Adrenal gland (tissue), 5 donors: ENCODE measurements around the gene CYB561.

ENCODE experiments used
- POLR2A ChIP-seq, 2 donors: fragments of 450-650 bp; IDR thresholded peaks; one replicate each; pipeline ENCODE4 v1.6.1; 2017; ENCODE audit warnings: antibody characterized with exemption in 2 of 2, mild to moderate bottlenecking in 2 of 2, moderate library complexity in 1 of 2
- TF ChIP-seq, protein P1 (sequence below), 6 experiments: fragments of 450-650 bp in 4 of 6; fragments of 200-600 bp in 2 of 6; sonication (generic) in 1 of 6; IDR thresholded peaks; 1 replicate in 5 of 6; 2 replicates in 1 of 6; pipeline versions ENCODE4 v1.5.1 to v1.8.0; 2016 to 2021; ENCODE audit warnings: antibody characterized with exemption in 6 of 6, mild to moderate bottlenecking in 2 of 6, moderate library complexity in 1 of 6
- donor health status: DM: no; HTN: no; CAD: no.

DNA sequence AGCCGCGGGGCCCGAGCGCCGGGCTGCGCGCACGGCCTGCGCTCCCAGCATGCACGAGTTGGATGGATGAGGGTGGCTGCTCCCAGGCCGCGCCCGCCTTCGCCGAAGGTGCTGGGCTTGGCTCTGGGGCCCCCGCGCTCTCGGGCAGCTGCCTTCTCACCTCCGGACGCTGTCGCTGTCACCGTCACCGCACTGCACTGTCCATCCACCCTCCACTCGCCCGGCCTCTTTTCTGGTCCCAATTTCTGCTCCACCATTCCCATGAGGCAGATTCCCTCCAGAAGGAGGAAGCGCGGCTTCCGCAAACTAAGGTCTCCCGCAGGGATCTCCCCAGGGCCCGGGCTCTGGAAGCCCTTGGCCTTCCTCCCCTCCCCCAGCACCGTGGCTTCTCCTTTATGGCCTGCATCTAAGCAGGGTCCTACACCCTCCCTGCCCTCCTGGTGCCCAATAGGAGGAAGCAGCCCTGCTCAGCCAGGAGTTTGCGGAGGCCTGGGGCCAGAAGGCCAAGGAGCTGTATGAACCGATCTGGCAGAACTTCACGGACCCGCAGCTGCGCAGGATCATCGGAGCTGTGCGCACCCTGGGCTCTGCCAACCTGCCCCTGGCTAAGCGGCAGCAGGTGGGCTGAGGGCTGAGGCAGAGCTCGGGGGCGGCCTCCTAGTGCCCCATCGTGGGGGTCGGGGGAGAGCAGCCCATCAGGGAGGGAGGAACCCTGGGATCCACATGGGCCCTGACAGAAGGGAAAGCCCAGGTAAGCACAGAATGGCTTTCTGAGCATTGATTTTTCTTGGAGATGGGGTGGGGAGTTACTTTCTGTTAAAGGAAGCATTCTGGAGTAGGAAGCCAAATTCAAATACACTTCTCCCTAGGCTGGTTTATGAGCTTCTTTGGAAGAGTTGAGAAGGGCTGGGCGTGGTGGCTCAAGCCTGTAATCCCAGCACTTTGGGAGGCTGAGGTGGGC, 31.7 kb upstream of the CYB561 start:
- TF ChIP-seq, protein P1, sequence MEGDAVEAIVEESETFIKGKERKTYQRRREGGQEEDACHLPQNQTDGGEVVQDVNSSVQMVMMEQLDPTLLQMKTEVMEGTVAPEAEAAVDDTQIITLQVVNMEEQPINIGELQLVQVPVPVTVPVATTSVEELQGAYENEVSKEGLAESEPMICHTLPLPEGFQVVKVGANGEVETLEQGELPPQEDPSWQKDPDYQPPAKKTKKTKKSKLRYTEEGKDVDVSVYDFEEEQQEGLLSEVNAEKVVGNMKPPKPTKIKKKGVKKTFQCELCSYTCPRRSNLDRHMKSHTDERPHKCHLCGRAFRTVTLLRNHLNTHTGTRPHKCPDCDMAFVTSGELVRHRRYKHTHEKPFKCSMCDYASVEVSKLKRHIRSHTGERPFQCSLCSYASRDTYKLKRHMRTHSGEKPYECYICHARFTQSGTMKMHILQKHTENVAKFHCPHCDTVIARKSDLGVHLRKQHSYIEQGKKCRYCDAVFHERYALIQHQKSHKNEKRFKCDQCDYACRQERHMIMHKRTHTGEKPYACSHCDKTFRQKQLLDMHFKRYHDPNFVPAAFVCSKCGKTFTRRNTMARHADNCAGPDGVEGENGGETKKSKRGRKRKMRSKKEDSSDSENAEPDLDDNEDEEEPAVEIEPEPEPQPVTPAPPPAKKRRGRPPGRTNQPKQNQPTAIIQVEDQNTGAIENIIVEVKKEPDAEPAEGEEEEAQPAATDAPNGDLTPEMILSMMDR (IDR thresholded peaks at IDR 0.05): no peak
- TF ChIP-seq POLR2A (IDR thresholded peaks at IDR 0.05): no peak
